Frontal cortex (tissue), 4 donors: ENCODE data around the gene KCNF1. TPM values are rescaled to one million over a fixed set of nuclear protein-coding genes. Genes with fewer than 3 reads are reported as not detected.

Source experiments
- DNase-seq, 2 donors: peaks; one replicate each; pipeline ENCODE4 v3.0.0; 2012; ENCODE audit warnings: low spot score in 2 of 2
- FAIRE-seq: peaks from 2 replicates; lab custom pipeline; 2012; peaks lifted over from hg19 to GRCh38; lab: Jason Lieb, UNC
- total RNA-seq: library from RNA; depleted of rRNA; stranded (reverse); fragments of >200 nt; gene quantifications from one replicate; pipeline ENCODE4 v1.2.3, GENCODE V29; 2014
- donor health status: control.
- donor health status: control.
- donor health status: control.

Gene KCNF1
- total RNA-seq, 1 donor from 2014 or later, result 20.0 TPM

DNA sequence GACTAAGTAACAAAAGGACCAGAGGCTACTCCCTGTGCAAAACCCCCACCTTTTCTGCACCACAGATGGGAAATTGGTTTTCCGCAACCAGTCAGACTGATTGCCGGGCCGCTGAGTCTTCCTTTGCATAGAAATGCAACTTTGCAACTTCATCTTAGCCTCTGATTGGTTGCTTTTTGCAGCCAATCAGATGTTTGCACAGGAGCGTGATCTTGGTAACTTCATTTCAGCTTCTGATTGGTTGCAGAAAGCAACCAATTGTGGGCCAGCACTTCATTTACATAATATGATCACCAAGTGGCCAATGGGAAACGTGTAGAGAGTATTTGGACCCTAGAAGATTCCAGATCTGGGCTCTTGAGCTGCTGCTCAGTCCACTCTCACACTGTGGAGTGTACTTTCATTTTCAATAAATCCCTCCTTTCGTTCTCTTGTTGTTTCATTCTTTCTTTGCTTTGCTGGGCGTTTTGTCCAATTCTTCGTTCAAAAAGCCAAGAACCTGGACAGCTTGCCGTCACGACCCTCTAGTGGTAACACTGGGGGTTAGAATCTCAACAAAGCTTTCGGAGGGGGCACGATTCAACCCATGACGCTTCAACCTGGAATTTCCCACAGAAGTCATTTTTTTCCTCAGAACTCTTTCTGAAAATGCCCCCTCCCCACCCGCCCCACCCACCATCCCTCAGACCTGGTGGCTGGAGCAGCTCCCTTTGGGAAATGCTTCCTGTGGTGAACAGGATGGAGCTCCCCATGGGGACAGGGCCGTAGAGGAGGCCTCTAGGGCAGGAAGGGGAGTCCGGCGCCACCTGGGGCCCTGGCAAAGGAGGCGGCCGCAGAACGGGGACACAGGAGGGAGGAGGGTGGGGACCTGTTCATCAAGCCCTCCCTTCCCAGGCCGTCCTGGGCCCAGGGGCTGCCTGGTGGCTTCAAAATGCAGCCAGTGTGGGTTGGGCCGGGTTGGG is 31.8 kb upstream of the KCNF1 start:
- DNase-seq (no peak), FAIRE-seq (no peak)

DNA sequence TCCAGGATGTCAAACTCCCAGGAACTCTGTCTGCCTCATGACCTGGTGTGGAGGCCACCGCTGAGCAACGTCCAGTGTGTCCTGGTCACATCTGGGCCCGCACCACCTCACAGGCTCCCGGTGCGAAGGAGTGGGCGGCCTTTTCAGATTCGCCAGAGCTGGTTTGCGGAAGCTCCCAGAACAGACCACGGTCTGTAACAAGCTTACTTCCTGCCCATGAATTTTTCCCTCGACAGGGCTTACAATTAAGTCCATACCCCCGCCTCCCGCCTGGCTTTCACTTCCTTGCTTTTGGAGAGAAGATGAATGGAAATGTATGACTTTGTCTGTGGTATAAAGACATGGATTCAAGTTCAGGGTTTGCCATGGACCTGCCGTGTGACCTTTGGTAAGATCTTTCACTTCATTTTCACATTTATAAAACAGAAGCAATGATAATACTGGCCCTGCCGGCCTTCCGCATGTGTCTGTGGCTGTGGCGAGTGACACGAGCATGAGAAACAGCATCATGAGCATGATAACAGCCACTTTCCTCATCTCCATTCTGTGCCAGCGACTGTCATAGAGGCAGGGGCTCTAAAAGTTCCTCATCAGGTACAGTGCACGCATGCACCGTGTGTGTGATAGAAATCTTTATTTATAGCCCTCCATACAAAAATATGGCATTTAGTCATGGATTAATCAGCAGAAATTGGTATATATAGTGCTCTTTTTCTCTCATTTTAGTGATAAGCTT is 31.0 kb upstream of the KCNF1 start:
- no peak for DNase-seq
- FAIRE-seq, result no peak

DNA sequence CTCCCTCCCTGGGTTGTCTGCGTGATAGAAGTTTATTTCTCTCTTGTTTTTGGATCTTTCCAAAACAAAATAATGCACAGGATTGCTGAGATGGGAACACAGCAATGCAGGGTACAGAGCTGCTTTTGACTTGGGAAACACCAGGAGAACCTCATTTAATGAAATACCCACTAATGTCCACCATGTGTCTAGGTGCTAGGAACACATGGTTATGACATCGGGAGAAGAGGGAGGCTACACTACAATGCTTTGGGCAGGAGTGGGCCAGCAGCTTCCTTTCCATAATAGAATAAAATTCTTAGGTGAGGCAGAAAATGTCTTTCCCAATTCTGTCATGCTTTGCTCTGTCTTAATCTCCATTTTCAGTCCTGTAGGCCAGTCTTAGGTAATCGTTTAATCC is 29.2 kb upstream of the KCNF1 start:
- FAIRE-seq (no peak), DNase-seq (no peak)

DNA sequence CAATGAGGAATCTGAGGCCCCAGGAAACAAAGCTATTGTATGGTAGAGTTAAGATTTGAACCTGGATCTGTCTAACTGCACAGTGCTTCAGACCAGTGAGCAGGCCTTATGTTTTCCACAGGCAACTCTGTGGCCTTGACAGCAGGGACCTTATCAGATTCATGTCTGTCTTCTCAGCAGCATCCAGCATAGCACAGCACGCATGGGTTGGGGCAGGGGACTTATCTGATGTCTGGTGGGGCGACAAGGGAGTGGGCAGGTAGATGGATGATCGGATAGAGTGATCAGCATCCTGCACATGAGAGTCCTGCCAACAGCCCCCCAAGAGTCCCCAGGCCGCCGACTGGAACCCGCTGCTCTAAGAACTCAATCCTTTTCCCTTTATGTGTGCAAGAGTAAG is 28.7 kb upstream of the KCNF1 start:
- FAIRE-seq (no peak), DNase-seq (no peak)

DNA sequence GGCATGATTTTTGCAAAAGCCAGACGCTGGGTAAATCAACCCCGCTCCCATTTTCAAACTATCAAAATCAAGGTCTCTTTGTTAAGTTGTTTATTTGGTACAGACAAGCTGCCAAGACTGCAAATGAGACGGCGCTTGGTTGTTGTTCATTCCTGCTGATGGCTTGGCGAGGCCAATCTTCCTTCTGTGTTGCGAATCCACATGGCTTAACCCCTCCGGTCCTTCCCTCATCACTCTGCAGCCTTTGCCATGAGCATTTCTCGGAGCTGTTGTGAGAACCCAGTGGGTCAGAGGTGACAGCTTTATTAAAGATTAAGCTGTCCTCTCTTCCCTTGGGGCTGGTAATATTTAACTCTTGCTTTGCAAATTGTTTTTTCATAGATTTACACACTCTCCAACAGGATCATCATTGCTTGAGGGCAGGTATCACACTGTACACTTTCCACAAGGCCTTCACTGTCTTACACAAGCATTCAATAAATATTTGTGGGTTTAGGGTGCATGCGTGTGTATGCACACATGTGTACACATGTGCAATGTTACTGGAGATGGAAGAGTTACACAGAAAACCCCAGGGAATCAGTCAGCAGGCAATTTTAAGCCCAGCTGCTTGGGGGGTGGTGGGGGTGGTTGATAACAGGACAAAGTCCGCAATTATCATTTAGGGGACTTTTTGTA is 27.8 kb upstream of the KCNF1 start:
- peak in 1 of 2 donors; percentile 28 for DNase-seq

DNA sequence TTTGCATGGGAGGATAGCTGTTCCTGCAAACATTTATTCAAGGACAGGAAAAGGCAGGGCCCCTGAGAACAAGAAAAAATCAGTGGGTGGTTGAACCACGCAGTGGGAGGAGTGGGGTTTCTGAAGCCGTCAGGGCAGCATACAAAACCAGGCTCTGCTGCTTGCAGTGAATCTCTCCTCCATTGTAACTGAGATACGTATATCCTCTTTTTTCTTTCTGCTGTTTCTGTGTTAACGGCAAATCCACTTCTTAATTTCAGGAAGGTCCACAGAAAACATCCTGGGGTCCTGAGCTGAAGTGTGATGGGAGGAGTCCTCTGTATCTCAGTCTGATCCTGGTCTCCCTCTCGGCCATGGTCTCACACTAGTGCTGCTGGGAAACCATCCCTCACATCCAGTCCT is 27.2 kb upstream of the KCNF1 start:
- DNase-seq (no peak), FAIRE-seq (no peak)

More for the DNA sequence above, 27.8 kb upstream of the KCNF1 start:
- FAIRE-seq, result no peak

DNA sequence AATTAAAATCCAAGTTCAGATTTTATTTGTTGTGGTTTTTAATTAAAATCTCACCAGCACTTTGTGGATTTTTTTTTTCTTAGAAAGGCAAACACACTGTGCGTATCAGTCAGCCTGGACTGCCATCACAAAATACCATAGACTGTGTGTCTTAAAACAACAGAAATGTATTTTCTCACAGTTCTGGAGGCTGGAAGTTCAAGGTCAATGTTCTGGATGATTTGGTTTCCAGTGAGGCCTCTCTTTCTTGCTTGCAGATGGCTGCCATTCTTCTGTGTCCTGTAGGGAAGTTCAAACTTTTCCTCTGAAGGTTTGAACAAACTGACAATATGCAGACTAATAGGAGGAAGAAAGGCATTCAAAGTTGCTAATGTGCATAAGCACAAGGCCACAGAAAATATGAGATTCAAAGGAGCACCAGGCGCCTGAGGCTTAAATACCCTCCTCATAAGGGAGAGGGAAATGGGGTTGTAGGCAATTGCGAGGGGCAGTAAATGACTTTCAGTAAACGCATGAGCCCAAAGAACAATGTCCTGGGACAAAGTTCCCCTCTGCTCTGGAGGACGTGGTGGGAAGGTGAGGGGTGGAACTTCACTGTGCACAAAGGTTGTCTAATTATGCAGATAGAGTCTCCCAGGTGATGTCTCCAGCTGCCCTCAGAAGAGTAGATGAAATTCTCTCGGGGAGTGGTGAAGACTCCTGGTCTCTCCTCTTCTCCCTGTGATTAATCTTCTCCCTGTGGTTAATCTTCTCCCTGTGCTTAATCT is 26.5 kb upstream of the KCNF1 start:
- no peak for DNase-seq
- no peak for FAIRE-seq

DNA sequence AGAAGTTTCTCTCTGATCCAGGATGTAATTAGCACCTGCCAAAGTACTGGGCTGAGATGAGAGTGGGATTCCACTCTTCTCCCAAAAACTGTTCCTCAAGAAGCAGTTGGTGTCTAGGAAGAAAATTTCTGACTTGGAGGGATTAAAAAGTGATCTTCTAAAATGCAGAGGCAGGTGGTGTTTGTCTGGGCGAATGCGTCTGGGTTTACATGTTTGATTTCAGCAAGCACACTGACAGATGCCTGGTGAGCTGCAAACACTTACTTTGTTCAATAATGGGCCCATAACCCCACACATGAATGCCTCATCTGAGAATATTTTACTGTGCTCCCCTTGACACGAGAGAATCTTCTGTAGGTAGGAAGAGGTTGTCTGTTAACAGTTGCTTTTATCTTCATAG is 24.3 kb upstream of the KCNF1 start:
- DNase-seq, result no peak
- FAIRE-seq, result no peak

DNA sequence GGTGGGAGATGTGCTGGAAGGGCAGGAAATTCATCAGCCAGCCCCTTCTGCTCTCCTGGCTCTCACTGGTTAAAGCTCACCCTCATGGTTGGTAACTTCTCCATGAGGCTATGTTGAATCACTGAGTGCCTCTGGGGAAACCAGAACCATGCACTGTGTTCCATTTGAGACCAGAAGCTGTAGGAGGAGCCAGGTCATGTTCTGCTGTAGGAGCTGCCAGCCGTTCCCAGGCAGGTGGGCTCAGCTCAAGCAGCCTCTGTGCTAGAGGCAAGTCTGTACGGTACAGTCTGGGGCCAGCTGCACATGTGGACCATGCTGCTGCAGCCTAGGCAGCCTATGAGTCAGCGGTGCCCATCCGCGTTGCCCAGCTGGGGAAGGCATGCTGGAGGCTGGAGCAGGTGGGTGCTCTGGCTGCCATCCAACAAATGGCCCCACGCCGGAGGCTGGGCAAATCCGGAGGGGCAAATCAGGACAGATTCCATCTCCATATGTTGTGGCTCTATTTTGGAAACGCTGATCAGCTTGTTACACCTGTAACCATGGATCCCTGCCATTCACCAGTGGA is 22.0 kb upstream of the KCNF1 start:
- DNase-seq (no peak), FAIRE-seq (no peak)

DNA sequence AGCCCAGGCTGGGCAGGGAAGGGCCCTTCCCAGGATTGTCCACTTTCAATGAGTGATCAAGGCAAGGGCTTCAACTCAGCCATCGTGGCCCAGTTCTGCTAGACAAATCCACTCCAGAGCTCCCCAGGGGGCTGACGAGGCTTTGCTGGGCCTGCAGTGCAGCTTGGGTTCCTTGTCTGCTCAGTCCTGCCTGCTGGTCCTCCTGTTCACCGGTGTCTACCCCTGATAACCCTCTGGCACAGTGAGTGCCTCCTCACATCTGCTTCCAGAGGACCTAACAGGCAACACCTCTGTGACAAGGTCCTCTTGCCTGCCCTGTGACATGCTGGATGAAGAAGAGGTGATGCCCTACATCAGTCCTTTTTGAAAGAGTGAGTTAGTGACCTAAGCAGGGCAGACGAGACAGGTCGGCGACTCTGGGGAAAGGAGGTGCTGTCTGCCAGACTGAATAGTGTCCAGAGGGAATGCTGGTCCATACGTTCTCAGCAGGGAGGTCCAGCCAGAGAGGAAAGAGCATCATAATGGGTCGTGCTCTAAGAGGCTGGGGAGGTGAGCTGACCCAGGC is 20.9 kb upstream of the KCNF1 start:
- DNase-seq (no peak), FAIRE-seq (no peak)

DNA sequence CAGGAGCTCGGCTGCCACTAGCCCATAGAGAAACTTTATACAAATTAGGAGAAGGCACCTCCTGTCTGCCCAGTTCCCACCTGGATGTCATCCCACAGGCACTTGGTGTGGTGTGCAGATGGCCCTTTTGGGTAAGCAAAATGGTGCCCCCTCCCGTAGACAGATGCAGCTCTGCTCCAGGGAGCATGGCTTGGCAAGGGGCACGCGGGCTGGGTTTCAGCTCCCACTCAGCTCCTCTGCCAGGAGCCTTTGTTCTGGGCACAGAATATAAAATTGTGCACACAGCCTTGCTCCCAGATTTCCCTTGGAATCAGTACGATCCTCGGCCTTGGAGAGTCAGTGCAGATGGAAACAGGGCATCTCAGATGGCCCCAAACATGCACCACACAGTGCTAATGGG is 20.3 kb upstream of the KCNF1 start:
- no peak for FAIRE-seq
- DNase-seq, result no peak

DNA sequence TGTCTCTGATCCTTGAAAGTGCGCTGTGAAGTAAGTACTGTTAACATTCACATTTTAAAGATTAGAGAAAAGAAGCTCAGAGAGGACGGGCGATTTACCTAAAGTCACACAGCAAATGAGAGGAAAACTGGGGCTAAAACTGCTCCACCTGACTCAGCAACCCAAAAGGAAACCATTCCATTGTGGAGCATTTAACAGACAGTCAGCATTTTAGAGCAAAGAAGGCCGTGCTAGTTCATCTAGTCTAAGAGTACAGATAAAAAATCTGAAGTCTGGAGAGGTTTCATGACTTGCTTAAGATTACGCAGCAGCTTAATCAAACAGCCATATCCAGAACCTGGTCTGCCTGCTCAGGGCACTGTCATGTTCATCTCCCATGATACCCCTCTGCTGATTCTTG is 19.9 kb upstream of the KCNF1 start:
- no peak for DNase-seq
- no peak for FAIRE-seq

DNA sequence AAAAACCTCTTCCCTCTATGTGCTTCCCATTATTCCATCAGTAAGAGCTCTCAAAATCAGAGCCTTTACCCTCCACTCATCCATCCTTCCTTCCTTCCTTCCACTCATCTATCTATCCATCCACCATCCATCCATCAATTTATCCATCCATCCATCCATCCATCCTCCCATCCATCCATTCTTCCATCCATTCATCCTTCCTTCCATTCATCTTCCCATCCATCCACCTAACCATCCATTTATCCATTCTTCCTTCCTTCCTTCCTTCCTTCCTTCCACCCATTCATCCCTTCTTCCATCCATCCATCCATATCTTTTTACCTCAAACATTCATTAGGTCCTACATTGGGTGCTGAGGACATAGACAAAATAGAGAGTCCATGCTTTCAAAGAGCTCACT is 19.4 kb upstream of the KCNF1 start:
- no peak for FAIRE-seq
- DNase-seq, result no peak

DNA sequence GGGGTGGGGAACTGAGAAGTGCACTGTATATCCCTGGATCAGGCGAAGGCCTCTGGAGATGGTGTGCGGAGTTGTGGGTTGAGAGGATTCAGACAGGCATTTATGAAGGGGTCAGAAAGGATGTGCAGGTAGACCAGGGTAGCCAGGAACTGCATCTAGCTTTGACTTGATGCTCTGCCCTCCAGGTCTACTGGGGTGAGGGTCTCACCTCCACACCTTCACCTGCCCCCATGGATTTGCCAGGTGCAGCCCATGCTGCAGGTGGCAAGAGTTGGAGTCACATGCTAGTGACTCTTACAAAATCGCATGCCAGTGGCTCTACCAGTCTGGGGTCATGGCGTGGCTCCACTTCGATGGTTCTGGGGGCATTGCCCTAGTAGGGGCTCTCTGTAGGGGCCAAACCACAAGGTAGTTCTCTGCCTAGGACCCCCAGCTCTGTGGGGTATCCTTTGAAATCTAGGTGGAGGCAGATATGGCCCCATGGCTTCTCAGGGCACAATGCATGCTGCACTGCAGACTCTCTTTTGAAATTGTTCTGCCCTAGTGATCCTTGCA is 18.9 kb upstream of the KCNF1 start:
- DNase-seq (no peak), FAIRE-seq (no peak)

DNA sequence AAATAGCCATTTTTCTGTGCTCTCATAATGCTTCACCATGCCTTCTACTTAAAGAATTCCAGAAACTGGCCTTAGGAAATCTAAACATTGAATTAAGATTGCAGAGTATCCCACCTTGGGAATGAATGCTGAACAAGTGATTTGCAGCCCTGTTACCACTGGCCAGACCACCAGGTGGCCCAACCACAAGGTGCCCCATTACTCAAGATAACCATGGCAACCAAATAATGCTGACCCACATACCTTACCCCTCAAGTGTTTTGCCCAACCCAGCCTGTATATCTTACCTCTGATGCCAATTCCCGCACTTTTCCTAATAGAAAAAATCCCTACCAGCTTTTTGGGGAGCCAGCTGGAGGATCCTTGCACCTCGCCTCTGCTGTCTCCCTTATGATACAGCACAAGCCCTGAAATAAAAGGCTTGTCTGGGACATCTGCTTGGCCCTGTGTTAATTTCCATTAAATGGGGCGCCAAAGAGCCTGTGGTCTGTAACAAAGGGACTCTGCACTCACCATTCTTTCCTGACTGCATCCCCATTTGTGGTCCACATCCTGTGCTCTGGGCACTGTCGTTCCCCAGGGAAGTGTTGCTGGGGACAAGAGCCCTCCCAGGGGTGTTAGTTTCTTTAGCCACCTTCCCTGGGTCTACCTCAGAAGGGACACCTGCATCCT is 17.3 kb upstream of the KCNF1 start:
- DNase-seq, result no peak
- no peak for FAIRE-seq

DNA sequence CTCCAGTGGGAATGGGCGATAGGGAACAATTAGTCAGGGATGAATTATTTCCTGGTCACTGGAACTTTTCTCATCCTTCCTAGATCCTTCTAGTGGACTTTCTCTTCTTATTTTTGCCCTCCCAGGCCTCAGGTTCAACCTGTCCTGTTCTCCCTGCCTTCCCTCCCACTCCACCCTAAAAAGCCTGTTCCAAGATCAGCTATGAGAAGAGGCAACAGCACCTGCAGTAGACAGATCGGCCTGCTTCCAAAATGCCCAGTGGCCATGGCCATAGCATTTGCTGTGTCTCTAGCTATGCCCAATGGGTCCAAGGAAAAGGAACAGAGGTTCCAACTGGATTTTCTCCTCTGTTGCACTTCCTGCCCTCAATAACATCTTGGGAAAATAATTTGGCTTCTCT is 16.5 kb upstream of the KCNF1 start:
- FAIRE-seq (no peak), DNase-seq (no peak)

DNA sequence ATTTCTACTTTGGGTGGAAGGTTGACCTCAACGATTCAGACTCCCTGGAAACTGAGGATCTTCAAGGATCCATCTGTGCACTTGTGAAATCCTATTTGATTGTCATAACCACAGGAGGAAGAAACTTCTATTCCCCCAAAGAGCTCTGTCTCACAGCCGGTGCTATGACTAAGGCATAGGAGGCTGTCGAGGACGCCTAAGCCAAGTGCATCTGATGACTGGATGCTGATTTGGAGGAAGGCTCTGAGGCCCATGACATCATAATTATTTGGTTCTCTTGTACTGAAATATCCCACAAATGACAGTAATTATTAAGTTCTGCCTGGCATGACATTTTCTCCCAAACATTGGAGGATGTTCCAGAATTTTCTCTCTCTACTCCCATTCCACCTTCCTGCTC is 13.8 kb upstream of the KCNF1 start:
- no peak for FAIRE-seq
- DNase-seq, result no peak
